GM18870 (cell line): Measurements from ENCODE around the gene RIT1.
"Not testable (repeated sequence)": the region's sequence is repeated elsewhere in the genome, so short reads cannot be mapped to it uniquely, and the experiment has no call there.

Experiments used
- ATAC-seq: cut with Tn5 transposase; IDR thresholded peaks from one replicate; pipeline ENCODE4 v1.9.1; 2021; ENCODE audit warnings: moderate library complexity; ENCODE audit not compliant: unreplicated experiment

The RIT1 gene

DNA sequence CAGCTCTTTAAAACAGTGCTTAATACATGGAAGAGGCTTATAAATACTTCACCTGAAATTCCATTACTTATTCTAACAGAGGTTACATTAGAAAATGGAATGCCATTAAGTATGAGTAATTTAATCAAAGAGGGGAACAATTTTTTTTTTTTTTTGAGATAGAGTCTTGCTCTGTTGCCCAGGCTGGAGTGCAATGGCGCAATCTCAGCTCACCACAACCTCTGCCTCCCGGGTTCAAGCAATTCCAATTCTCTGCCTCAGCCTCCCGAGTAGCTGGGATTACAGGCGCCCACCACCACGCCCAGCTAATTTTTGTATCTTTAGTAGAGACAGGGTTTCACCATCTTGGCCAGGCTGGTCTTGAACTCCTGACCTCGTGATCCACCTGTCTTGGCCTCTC is 15.5 kb downstream of the RIT1 start:
- ATAC-seq = not testable (repeated sequence)

GRCh38 chr1:155893389-155894142 is 17.6 kb downstream of the RIT1 start:
- ATAC-seq = no peak

- ATAC-seq = no peak
Measured at GRCh38 chr1:155892796-155893195, 18.4 kb downstream of the RIT1 start.

DNA sequence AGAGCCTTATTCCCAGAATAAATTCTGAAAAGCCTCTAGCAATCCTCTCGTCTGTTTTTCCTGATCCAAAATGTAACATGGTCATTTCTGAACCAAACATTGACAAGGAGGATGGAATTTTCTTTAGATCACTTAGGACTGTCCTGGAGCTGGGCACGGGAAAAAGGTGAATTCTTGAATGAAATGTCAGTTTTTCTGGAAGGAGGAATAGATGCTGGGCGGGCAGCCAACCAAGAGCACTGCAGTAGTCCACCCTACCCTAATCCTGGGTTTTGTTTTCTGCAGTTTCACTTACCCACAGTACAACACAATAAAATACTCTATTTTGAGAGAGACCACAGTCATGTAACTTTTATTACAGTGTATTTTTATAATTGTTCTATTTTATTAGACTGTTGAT is 20.9 kb downstream of the RIT1 start:
- no peak for ATAC-seq

- no peak for ATAC-seq
Measured at GRCh38 chr1:155889566-155889965, 21.6 kb downstream of the RIT1 start.

DNA sequence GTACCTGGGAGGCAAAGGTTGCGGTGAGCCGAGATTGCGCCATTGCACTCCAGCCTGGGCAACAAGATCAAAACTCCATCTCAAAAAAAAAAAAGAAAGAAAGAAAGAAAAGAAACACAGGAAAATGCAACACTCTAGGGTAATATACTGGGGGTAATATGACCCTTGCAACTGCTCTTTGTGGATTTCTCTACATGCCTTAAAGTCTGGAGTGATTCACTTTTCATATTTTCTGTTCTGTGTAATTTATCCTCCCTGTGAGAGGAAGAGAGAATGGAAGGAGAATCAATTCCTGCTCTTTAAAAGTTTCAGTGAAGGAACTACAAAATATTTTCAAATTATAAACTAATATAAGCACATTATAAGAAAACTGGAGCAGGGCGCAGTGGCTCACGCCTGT is 22.7 kb downstream of the RIT1 start:
- ATAC-seq = no peak

GRCh38 chr1:155884982-155885381 is 26.2 kb downstream of the RIT1 start:
- ATAC-seq = no peak

DNA sequence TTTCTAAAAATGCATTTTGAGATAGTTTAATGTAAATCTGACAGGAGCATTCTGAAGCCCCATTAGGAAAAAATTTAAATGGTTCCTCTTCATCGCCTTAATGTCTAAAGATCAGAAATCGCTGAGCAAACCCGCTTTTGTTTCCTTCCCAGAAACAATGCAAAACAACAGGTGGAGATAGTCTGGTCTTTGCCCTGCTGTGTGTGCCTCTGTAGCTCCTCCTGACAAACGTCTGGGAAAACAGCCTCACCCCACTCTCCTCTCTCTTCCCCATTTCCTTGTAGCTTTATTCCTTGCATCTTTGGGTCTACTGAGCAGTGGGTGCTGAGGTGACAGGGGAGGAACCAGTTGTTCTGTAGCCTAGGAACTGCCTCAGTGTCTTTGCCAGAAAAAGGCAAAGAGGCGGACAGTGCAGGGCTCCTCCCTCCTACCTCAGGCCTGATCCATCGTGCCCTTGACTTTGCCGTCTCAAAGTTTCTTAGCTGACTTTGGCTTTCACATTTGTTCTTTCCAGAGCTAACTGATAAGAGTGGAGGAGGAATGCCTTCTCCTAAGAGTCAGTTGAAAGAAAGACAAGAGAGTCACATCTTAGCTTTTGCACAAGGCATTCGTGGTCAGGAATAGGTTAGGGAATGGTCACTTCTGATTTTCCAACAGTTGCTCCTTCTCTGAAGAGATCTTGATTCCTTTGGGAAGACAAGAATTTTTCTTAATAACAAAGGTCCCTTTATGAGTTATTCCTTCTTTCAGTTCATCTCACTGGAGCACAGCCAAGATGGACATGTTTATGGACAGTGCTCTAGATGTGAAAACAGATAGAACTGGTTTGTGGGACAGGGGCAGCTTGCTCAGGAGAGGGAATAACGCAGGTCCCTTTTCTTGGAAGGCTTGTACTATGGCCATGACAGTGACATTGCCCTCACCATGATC is 26.9 kb downstream of the RIT1 start:
- no peak for ATAC-seq

- ATAC-seq = no peak
Measured at GRCh38 chr1:155882766-155883165, 28.4 kb downstream of the RIT1 start.

- no peak for ATAC-seq
Measured at GRCh38 chr1:155882235-155882634, 28.9 kb downstream of the RIT1 start.

- ATAC-seq = no peak
Measured at GRCh38 chr1:155880950-155881349, 30.2 kb downstream of the RIT1 start.

GRCh38 chr1:155880251-155880650 is 30.9 kb downstream of the RIT1 start:
- no peak for ATAC-seq

DNA sequence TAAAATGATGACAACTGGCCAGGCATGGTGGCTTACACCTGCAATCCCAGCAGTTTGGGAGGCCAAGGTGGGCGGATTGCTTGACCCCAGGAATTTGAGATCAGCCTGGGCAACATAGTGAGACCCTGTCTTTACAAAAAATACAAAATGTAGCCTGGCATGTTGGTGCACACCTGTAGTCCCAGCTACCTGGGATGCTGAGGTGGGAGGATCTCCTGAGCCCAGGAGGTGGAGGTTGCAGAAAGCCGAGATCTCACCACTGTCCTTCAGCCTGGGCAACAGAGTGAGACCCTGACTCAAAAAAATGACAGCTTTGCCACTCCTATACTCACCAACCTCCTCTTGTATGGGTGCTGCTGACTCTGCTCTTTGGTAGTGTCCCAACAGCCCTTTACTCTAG is 33.2 kb downstream of the RIT1 start:
- no peak for ATAC-seq

GRCh38 chr1:155873860-155874259 is 37.3 kb downstream of the RIT1 start:
- no peak for ATAC-seq

DNA sequence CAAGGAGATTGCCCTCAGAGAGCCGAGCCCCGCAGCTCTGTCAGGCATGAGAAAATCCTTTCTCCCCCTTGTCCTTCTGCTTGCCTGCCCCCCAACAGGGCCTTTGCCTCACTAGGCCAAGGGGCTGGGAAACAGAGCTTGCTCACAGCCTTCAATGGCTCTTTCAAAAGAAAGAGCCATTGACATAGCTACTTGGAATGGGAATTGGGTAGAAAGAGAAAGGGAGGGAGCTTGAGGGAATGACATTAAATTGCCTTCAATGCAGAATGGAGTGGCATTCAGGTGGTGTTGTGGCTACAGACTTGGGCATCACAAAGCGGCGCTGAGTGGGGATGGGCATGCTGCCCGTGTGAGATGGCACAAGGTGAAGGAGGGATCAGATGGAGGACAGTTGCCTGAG is 38.6 kb downstream of the RIT1 start:
- ATAC-seq = no peak

GRCh38 chr1:155871390-155871789 is 39.8 kb downstream of the RIT1 start:
- ATAC-seq = no peak

- ATAC-seq = no peak
Measured at GRCh38 chr1:155867766-155868165, 43.4 kb downstream of the RIT1 start.

- ATAC-seq = no peak
Measured at GRCh38 chr1:155864393-155864792, 46.8 kb downstream of the RIT1 start.

DNA sequence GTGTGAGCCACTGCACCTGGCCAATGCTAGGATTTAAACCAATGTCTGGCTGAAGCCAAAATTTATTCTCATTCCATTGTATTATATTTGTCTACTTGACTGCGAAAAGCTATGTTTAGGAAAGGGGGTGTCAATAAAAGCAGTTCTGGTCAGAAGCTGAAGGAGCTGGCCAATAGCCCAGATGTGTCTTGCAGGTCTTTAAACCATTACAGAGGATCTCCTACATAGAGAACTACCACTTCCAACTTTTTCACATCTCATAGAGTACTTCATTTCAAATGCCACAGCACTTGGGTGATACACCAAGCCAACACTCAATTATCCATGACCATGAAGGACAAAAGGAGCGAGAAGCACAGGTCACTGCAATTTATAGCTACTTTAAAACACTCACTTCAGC is 49.3 kb downstream of the RIT1 start:
- ATAC-seq = no peak

- ATAC-seq = no peak
Measured at GRCh38 chr1:155860970-155861510, 50.1 kb downstream of the RIT1 start.

GRCh38 chr1:155859881-155860871 is 51.0 kb downstream of the RIT1 start:
- ATAC-seq = no peak
